Glomerular visceral epithelial cell (primary cell): Measurements from ENCODE around the gene EIF5AL1.
"Not testable (repeated sequence)": the region's sequence is repeated elsewhere in the genome, so short reads cannot be mapped to it uniquely, and the experiment has no call there.

Experiments used
- DNase-seq: peaks from one replicate; pipeline ENCODE4 v3.0.0-alpha.2; 2016; ENCODE audit errors: extremely low spot score

The EIF5AL1 gene

GRCh38 chr10:79487296-79488194 is 24.8 kb upstream of the EIF5AL1 start:
- DNase-seq, result peak; percentile 71

GRCh38 chr10:79488336-79488735 is 24.0 kb upstream of the EIF5AL1 start:
- peak; percentile 89 for DNase-seq

GRCh38 chr10:79488870-79489269 is 23.5 kb upstream of the EIF5AL1 start:
- DNase-seq, result peak; percentile 11

GRCh38 chr10:79490400-79491142 is 21.8 kb upstream of the EIF5AL1 start:
- DNase-seq, result peak; percentile 38

GRCh38 chr10:79491143-79491835 is 21.0 kb upstream of the EIF5AL1 start:
- DNase-seq, result peak; percentile 15

GRCh38 chr10:79492256-79492655 is 20.1 kb upstream of the EIF5AL1 start:
- no peak for DNase-seq

GRCh38 chr10:79492839-79493238 is 19.5 kb upstream of the EIF5AL1 start:
- no peak for DNase-seq

- DNase-seq, result no peak
These were observed 18.5 kb upstream of the EIF5AL1 start for GRCh38 chr10:79493806-79494205.

GRCh38 chr10:79494871-79495705 is 17.2 kb upstream of the EIF5AL1 start:
- no peak for DNase-seq

- DNase-seq, result no peak
These were observed 16.5 kb upstream of the EIF5AL1 start for GRCh38 chr10:79495791-79496190.

- DNase-seq, result no peak
These were observed 15.4 kb upstream of the EIF5AL1 start for GRCh38 chr10:79496896-79497295.

GRCh38 chr10:79498291-79498829 is 14.0 kb upstream of the EIF5AL1 start:
- DNase-seq, result no peak

GRCh38 chr10:79502561-79503309 is 9.6 kb upstream of the EIF5AL1 start:
- peak; percentile 40 for DNase-seq

GRCh38 chr10:79503787-79504186 is 8.5 kb upstream of the EIF5AL1 start:
- not testable (repeated sequence) for DNase-seq

- not testable (repeated sequence) for DNase-seq
These were observed 7.8 kb upstream of the EIF5AL1 start for GRCh38 chr10:79504483-79504882.

GRCh38 chr10:79505328-79505727 is 7.0 kb upstream of the EIF5AL1 start:
- not testable (repeated sequence) for DNase-seq

- DNase-seq, result no peak
These were observed 6.5 kb upstream of the EIF5AL1 start for GRCh38 chr10:79505829-79506228.

GRCh38 chr10:79507440-79508167 is 4.7 kb upstream of the EIF5AL1 start:
- DNase-seq, result no peak

GRCh38 chr10:79508245-79508644 is 4.1 kb upstream of the EIF5AL1 start:
- DNase-seq, result not testable (repeated sequence)
